Measurements from ENCODE around the gene EBF3. TPM values are rescaled to one million over a fixed set of nuclear protein-coding genes. Genes with fewer than 3 reads are reported as not detected.

EBF3 gene
- total RNA-seq, 1 experiment from 2014 or later: 0.12 TPM

DNA sequence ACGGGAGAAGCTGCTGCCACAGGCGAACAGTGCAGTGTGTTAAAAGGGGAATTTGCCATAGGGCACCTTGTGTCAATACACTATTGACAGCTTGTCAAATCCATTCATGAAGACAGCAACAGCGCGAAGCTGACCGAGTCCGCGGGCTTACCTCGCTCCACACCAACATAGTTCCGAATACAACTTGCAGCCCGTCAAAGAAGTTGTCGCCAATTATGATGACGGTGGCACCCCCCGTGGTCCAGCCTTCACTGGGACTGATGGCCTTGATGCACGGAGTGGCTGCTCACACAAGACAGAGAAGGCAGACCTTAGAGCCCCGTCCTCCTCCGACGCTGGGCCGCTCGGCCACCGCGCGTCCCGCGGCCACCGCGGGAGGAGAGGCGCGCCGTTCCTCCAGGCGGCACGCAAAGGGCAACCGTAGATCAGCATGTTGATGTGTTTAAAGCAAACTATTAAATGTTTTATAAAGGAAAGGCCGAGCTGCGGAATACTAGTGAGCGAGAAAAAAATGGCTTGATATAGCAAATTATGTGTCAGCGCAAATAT lies 96.4 kb downstream of the EBF3 start:
- Histone ChIP-seq H3K79me2 (ENCODE audit: insufficient read depth, low read length) (no peaks in the 10 kb centered on the region), H3K27ac (ENCODE audit: low read depth, low read length) (no peak overlapping the region), H3K9me2 (ENCODE audit: insufficient read depth) (no peaks in the 10 kb centered on the region), H3K27me3 (ENCODE audit: insufficient read depth, low read length) (no peaks in the 10 kb centered on the region), H3K4me1 (ENCODE audit: control insufficient read depth in 1 of 2, insufficient read depth in 2 of 2, low read length in 2 of 2) (no peaks in the 10 kb centered on the region), H3K36me3 (ENCODE audit: control insufficient read depth in 1 of 2, insufficient read depth in 2 of 2, low read length in 2 of 2) (no peaks in the 10 kb centered on the region), H4K20me1 (ENCODE audit: insufficient read depth) (no peaks in the 10 kb centered on the region), H3K4me3 (replicated peaks in 1 of 2; ENCODE audit: low read depth in 1 of 2, low read length in 2 of 2) (no peak overlapping the region), H3K4me2 (ENCODE audit: low read length) (no peak overlapping the region), H3K9me3 (ENCODE audit: control insufficient read depth in 1 of 2, insufficient read depth in 1 of 2, low read depth in 1 of 2, low read length in 2 of 2) (no peaks in the 10 kb centered on the region), H3K9ac (ENCODE audit: low read length) (no peak overlapping the region), H2AFZ (ENCODE audit: low read depth, low read length, poor library complexity, severe bottlenecking) (no peak overlapping the region)
- DNase-seq (ENCODE audit: low read depth, low spot score) (no peak), ATAC-seq (no peak)
- POLR2A ChIA-PET: no interaction called here
- no TSS peak for BruUV-seq (replicated peaks)
- RAD21 ChIA-PET (ENCODE audit: low non-redundant PET in 1 of 2, low total read pairs in 2 of 2, uncharacterized antibody in 2 of 2, unreplicated experiment in 2 of 2): no interaction called here
- intact Hi-C loops (cut with micrococcal nuclease): no loop called here
- CTCF ChIA-PET: no interaction called here
- TF ChIP-seq POLR2AphosphoS5 (IDR thresholded peaks at IDR 0.05; ENCODE audit: low read depth, low read length) (no peak), CEBPB (IDR thresholded peaks at IDR 0.05; ENCODE audit: low read depth) (no peak), POLR2A (IDR thresholded peaks at IDR 0.05; ENCODE audit: borderline replicate concordance, extremely low read depth, insufficient read depth, insufficient read length) (no peak), YY1 (IDR thresholded peaks at IDR 0.05; ENCODE audit: extremely low read depth, insufficient replicate concordance, low read depth, low read length) (no peak), RAD21 (IDR thresholded peaks at IDR 0.05; ENCODE audit: low read depth) (no peak), SP1 (IDR thresholded peaks at IDR 0.05; ENCODE audit: low read depth) (no peak), ZFX (IDR thresholded peaks at IDR 0.05) (no peak), EZH2phosphoT487 (IDR thresholded peaks at IDR 0.05; ENCODE audit: borderline replicate concordance) (no peak), EZH2 (IDR thresholded peaks at IDR 0.05) (no peak), CBX3 (IDR thresholded peaks at IDR 0.05; ENCODE audit: low read depth) (no peak), ELF1 (IDR thresholded peaks at IDR 0.05; ENCODE audit: borderline replicate concordance, low read depth) (no peak)
- TF ChIP-seq, protein P1, sequence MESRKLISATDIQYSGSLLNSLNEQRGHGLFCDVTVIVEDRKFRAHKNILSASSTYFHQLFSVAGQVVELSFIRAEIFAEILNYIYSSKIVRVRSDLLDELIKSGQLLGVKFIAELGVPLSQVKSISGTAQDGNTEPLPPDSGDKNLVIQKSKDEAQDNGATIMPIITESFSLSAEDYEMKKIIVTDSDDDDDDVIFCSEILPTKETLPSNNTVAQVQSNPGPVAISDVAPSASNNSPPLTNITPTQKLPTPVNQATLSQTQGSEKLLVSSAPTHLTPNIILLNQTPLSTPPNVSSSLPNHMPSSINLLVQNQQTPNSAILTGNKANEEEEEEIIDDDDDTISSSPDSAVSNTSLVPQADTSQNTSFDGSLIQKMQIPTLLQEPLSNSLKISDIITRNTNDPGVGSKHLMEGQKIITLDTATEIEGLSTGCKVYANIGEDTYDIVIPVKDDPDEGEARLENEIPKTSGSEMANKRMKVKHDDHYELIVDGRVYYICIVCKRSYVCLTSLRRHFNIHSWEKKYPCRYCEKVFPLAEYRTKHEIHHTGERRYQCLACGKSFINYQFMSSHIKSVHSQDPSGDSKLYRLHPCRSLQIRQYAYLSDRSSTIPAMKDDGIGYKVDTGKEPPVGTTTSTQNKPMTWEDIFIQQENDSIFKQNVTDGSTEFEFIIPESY (IDR thresholded peaks at IDR 0.05; ENCODE audit: extremely low read depth, insufficient replicate concordance, low read length): no peak
- TF ChIP-seq, protein P2, sequence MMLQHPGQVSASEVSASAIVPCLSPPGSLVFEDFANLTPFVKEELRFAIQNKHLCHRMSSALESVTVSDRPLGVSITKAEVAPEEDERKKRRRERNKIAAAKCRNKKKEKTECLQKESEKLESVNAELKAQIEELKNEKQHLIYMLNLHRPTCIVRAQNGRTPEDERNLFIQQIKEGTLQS (IDR thresholded peaks at IDR 0.05): no peak
- TF ChIP-seq, protein P3, sequence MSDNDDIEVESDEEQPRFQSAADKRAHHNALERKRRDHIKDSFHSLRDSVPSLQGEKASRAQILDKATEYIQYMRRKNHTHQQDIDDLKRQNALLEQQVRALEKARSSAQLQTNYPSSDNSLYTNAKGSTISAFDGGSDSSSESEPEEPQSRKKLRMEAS (IDR thresholded peaks at IDR 0.05): no peak

All from HCT116 (cell line).